ENCODE data around the gene PRRT2.

PRRT2 gene

GRCh38 chr16:29848420-29849297 is 36.7 kb downstream of the PRRT2 start:
- Histone ChIP-seq H3K36me3 (ENCODE audit: control insufficient read depth, insufficient read depth, low read length) (no peaks in the 10 kb centered on the region), H3K9ac (ENCODE audit: low read depth, low read length) (no peak overlapping the region), H3K4me3 (ENCODE audit: low read depth, low read length) (no peak overlapping the region), H3K27me3 (ENCODE audit: control insufficient read depth, insufficient read depth, low read length) (no peaks in the 10 kb centered on the region), H3K4me1 (ENCODE audit: control insufficient read depth, insufficient read depth, low read length) (no peaks in the 10 kb centered on the region), H3K9me3 (ENCODE audit: control insufficient read depth, insufficient read depth, low read length) (no peaks in the 10 kb centered on the region)

DNA sequence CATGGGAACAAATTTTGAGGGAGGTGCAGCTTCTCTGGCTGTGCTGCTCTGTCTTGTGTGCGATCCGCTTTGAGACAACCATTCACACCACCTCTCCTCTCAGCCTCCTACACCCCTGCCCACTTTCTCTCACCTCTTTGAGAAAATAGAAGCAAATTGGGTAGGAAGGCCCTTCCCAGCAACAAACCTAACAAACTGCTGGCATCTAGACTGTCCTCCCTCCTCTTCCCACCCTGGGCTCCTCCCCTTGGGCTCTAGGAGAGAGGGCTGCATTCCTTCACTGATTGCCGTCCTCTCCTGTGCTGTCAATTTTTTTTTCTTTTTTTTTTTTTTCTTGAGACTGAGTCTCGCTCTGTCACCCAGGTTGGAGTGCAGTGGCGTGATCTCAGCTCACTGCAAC is 37.5 kb downstream of the PRRT2 start:
- no peaks in the 10 kb centered on the region for H3K4me1 ChIP-seq (ENCODE audit: control insufficient read depth, insufficient read depth, low read length)
- H3K36me3 ChIP-seq (ENCODE audit: control insufficient read depth, insufficient read depth, low read length) = no peaks in the 10 kb centered on the region
- no peaks in the 10 kb centered on the region for H3K27me3 ChIP-seq (ENCODE audit: control insufficient read depth, insufficient read depth, low read length)
- H3K4me3 ChIP-seq (ENCODE audit: low read depth, low read length) = no peak overlapping the region
- no peak overlapping the region for H3K9ac ChIP-seq (ENCODE audit: low read depth, low read length)
- H3K9me3 ChIP-seq (ENCODE audit: control insufficient read depth, insufficient read depth, low read length) = no peaks in the 10 kb centered on the region

- H3K4me1 ChIP-seq (ENCODE audit: control insufficient read depth, insufficient read depth, low read length) = no peaks in the 10 kb centered on the region
- H3K9me3 ChIP-seq (ENCODE audit: control insufficient read depth, insufficient read depth, low read length) = no peaks in the 10 kb centered on the region
- H3K27me3 ChIP-seq (ENCODE audit: control insufficient read depth, insufficient read depth, low read length) = no peaks in the 10 kb centered on the region
- no peak overlapping the region for H3K4me3 ChIP-seq (ENCODE audit: low read depth, low read length)
- no peaks in the 10 kb centered on the region for H3K36me3 ChIP-seq (ENCODE audit: control insufficient read depth, insufficient read depth, low read length)
- no peak overlapping the region for H3K9ac ChIP-seq (ENCODE audit: low read depth, low read length)
These were observed 39.0 kb downstream of the PRRT2 start for GRCh38 chr16:29850998-29851397.

- Histone ChIP-seq H3K4me1 (ENCODE audit: control insufficient read depth, insufficient read depth, low read length) (no peaks in the 10 kb centered on the region), H3K9me3 (ENCODE audit: control insufficient read depth, insufficient read depth, low read length) (no peaks in the 10 kb centered on the region), H3K27me3 (ENCODE audit: control insufficient read depth, insufficient read depth, low read length) (no peaks in the 10 kb centered on the region), H3K36me3 (ENCODE audit: control insufficient read depth, insufficient read depth, low read length) (no peaks in the 10 kb centered on the region), H3K9ac (ENCODE audit: low read depth, low read length) (no peak overlapping the region), H3K4me3 (ENCODE audit: low read depth, low read length) (no peak overlapping the region)
These were observed 40.7 kb downstream of the PRRT2 start for GRCh38 chr16:29852654-29853053.

DNA sequence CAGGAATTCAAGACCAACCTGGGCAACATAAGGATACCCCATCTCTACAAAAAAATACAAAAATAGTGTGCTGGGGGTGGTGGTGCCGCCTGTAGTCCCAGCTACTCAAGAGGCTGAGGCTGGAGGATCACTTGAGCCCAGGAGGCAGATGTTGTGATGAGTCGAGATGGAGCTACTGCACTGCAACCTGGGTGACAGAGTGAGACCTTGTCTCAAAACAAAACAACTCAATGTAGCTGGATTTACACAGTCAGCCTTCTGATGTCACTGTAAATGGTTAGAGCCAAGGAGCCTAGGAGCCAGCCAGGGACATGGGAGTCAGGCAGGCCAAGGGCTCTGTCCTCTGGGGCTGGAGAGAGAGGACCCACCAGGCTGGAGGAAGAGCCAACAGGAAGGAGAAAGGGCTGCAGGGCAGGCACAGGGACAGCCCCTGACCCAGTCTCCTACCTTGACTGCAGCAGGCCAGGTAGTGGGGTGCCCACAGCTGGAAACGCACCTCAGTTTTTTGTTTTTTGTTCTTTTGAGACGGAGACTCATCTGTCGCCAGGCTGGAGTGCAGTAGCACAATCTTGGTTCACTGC is 42.6 kb downstream of the PRRT2 start:
- H3K36me3 ChIP-seq (ENCODE audit: control insufficient read depth, insufficient read depth, low read length) = peaks cover 4% of the 10 kb centered on the region
- H3K4me3 ChIP-seq (ENCODE audit: low read depth, low read length) = no peak overlapping the region
- H3K9ac ChIP-seq (ENCODE audit: low read depth, low read length) = no peak overlapping the region
- no peaks in the 10 kb centered on the region for H3K9me3 ChIP-seq (ENCODE audit: control insufficient read depth, insufficient read depth, low read length)
- no peaks in the 10 kb centered on the region for H3K4me1 ChIP-seq (ENCODE audit: control insufficient read depth, insufficient read depth, low read length)
- no peaks in the 10 kb centered on the region for H3K27me3 ChIP-seq (ENCODE audit: control insufficient read depth, insufficient read depth, low read length)

GRCh38 chr16:29857133-29857760 is 45.3 kb downstream of the PRRT2 start:
- Histone ChIP-seq H3K9ac (ENCODE audit: low read depth, low read length) (no peak overlapping the region), H3K36me3 (ENCODE audit: control insufficient read depth, insufficient read depth, low read length) (peaks cover 13% of the 10 kb centered on the region), H3K4me3 (ENCODE audit: low read depth, low read length) (no peak overlapping the region), H3K9me3 (ENCODE audit: control insufficient read depth, insufficient read depth, low read length) (no peaks in the 10 kb centered on the region), H3K4me1 (ENCODE audit: control insufficient read depth, insufficient read depth, low read length) (no peaks in the 10 kb centered on the region), H3K27me3 (ENCODE audit: control insufficient read depth, insufficient read depth, low read length) (no peaks in the 10 kb centered on the region)

- Histone ChIP-seq H3K4me1 (ENCODE audit: control insufficient read depth, insufficient read depth, low read length) (no peaks in the 10 kb centered on the region), H3K27me3 (ENCODE audit: control insufficient read depth, insufficient read depth, low read length) (no peaks in the 10 kb centered on the region), H3K4me3 (ENCODE audit: low read depth, low read length) (no peak overlapping the region), H3K36me3 (ENCODE audit: control insufficient read depth, insufficient read depth, low read length) (peaks cover 13% of the 10 kb centered on the region), H3K9me3 (ENCODE audit: control insufficient read depth, insufficient read depth, low read length) (no peaks in the 10 kb centered on the region), H3K9ac (ENCODE audit: low read depth, low read length) (no peak overlapping the region)
These were observed 46.3 kb downstream of the PRRT2 start for GRCh38 chr16:29858149-29858849.

DNA sequence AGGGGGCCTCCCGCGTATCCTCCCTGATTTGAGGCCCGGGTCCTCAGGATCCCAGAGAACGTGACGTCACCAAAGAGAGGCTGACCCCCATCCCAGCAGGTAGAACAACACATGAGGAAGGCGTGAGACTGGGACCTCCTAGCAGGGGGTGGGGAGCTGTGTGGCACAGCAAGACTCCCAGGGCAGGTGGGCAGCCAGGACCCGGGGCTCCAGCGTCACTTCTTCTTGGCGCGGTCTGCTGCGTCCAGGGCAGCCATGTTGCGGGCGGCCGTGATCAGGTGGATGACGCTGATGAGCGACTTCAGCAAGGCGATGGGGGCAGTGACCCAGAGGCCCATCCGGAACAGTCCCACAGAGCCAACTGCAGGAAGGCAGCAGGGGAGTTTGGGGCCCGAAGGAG is 47.0 kb downstream of the PRRT2 start:
- Histone ChIP-seq H3K27me3 (ENCODE audit: control insufficient read depth, insufficient read depth, low read length) (no peaks in the 10 kb centered on the region), H3K9ac (ENCODE audit: low read depth, low read length) (no peak overlapping the region), H3K9me3 (ENCODE audit: control insufficient read depth, insufficient read depth, low read length) (no peaks in the 10 kb centered on the region), H3K36me3 (ENCODE audit: control insufficient read depth, insufficient read depth, low read length) (peaks cover 13% of the 10 kb centered on the region), H3K4me1 (ENCODE audit: control insufficient read depth, insufficient read depth, low read length) (peaks cover 3% of the 10 kb centered on the region), H3K4me3 (ENCODE audit: low read depth, low read length) (no peak overlapping the region)

GRCh38 chr16:29860218-29860617 is 48.2 kb downstream of the PRRT2 start:
- Histone ChIP-seq H3K9me3 (ENCODE audit: control insufficient read depth, insufficient read depth, low read length) (no peaks in the 10 kb centered on the region), H3K9ac (ENCODE audit: low read depth, low read length) (no peak overlapping the region), H3K4me1 (ENCODE audit: control insufficient read depth, insufficient read depth, low read length) (peaks cover 3% of the 10 kb centered on the region), H3K36me3 (ENCODE audit: control insufficient read depth, insufficient read depth, low read length) (peaks cover 13% of the 10 kb centered on the region), H3K27me3 (ENCODE audit: control insufficient read depth, insufficient read depth, low read length) (no peaks in the 10 kb centered on the region), H3K4me3 (ENCODE audit: low read depth, low read length) (no peak overlapping the region)

- Histone ChIP-seq H3K4me3 (ENCODE audit: low read depth, low read length) (peak overlapping the region; percentile 89), H3K36me3 (ENCODE audit: control insufficient read depth, insufficient read depth, low read length) (peaks cover 13% of the 10 kb centered on the region), H3K9ac (ENCODE audit: low read depth, low read length) (peak overlapping the region; percentile 98), H3K9me3 (ENCODE audit: control insufficient read depth, insufficient read depth, low read length) (no peaks in the 10 kb centered on the region), H3K27me3 (ENCODE audit: control insufficient read depth, insufficient read depth, low read length) (no peaks in the 10 kb centered on the region), H3K4me1 (ENCODE audit: control insufficient read depth, insufficient read depth, low read length) (peaks cover 3% of the 10 kb centered on the region)
These were observed 50.4 kb downstream of the PRRT2 start for GRCh38 chr16:29862383-29862883.

DNA sequence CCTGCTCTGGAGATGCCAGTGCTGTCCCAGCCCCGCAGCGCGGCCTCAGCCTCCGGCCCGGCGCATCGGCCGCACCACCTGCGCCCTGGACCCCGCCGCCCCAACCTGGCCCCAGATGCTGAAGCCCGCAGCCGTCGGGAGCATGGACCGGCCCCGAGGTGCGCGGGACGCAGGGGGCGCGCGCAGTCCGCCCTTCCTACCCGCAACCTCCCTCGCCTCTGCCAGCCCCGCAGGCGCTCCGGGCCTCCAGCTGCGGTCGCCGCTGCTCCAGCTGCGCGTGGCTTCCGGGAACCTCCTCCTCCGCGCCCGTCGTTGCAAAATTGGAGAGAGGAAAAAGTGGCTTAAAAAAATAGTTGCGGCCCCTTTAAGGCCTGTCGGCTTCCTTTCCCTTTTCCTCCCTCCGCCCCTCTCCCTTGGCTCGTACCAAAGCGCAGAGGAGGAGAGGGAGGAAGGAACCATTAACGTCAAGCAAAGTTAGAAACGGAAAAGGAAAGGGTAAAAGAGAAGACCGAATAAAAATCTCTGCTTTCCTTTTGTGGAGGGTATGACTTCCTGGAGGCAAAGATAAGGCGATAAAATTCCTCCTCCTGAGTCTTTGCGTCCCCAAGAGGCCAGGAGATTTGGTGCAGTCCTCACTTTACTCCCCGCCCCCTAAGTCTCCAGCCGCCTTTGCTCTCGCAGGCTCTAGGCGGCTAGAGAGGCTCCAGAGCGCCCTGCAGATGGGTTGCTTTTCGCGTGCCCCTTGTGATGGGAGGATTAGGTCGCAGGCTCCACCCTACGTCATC is 51.1 kb downstream of the PRRT2 start, which contains the start of gene CDIPT:
CDIPT (minus strand) TSS at position 343 of the 785 bp plus-strand sequence. CDS start 369 bp downstream, outside the sequence.
- H3K4me3 ChIP-seq (ENCODE audit: low read depth, low read length) = peak within 1 kb of the TSS; percentile 89
- H3K9ac ChIP-seq (ENCODE audit: low read depth, low read length) = peak within 1 kb of the TSS; percentile 98
- peaks cover 13% of the 10 kb centered on the region for H3K36me3 ChIP-seq (ENCODE audit: control insufficient read depth, insufficient read depth, low read length)
- peaks cover 3% of the 10 kb centered on the region for H3K4me1 ChIP-seq (ENCODE audit: control insufficient read depth, insufficient read depth, low read length)
- no peaks in the 10 kb centered on the region for H3K9me3 ChIP-seq (ENCODE audit: control insufficient read depth, insufficient read depth, low read length)
- no peaks in the 10 kb centered on the region for H3K27me3 ChIP-seq (ENCODE audit: control insufficient read depth, insufficient read depth, low read length)
